ENCODE data around the gene COL17A1.

COL17A1 gene

DNA sequence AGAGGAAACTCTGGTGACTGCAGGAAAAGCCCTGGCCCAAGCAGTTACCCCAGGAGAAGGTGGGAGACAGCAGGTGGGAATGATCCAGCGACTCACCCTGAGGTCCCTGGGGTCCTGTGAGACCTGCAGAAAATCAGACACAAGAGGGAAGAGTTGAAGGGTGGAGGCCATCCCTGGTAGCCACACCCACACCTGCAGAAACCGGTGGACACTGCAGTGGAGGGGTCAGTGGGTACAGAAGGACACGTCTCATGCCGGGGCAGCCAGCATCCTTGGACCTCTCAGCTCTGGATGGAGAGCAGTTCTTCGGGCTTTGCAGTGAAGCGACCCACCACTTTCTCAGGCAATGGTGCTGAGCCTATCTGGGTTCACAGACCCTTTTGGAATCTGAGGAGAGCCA, 39.0 kb downstream of the COL17A1 start:
- DNase-seq, result no peak

DNA sequence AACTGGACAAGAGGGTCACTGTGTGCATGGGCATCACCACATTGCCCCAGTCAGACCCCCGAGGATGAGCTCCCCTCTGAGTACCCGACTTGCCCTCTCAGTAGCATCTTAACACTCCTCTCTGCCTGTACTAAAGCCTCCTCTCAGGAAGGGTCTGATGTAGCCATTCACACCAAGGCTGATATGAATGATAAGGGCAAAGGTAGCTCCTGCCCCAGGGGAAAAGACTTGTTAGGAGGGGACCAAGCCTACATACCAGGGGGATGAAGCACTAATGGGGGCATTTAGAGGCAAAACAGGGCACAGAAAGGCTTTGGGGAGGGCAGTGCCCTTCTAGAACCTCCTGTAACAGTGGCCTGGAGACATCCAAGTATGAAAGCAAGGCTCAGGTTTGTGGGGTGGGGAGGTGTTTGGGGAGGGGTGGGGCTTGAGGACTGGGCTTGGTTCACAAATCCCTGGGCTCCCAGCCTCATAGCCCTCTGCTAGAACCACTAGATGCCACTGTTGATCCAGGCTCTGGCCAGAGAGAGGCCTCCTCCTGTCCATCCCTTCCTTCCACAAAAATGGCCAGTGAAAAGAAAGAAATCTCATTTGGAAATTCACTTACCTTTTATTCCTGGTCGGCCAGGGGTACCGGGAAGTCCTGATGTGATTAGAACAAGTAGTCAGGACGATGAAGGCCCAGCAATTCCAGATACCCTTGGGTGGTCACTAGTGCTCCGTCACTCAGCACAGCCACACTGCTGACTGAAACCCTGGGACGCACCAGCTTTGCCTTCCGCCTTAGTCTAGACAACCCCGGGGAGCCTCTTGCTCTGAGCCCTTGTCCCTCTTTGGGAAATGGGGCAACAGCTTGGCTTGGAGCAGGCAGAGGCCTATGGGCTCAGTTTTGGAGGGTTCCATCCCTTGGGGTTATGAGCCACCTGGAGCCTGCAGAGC, 40.3 kb downstream of the COL17A1 start:
- no peak for DNase-seq

DNA sequence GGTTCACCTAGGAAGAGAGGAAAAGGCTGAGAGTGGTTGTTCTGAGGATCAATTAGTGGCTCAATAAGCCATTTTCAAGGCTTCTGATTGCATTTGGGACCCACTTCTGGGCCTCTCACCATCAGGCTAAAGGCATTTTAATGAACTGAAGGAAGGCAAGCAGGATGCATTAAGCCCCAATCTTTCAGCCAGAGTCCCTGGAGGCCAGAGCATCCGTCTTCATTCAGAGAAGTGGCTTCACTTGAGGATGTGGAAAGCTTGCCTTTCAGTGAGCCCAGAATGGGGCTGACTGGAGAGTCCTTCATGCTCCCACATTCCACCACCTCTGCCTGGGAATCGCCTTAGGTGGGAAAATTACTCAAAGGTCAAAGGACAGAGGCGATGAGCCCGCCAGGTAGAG, 41.8 kb downstream of the COL17A1 start:
- no peak for DNase-seq

DNA sequence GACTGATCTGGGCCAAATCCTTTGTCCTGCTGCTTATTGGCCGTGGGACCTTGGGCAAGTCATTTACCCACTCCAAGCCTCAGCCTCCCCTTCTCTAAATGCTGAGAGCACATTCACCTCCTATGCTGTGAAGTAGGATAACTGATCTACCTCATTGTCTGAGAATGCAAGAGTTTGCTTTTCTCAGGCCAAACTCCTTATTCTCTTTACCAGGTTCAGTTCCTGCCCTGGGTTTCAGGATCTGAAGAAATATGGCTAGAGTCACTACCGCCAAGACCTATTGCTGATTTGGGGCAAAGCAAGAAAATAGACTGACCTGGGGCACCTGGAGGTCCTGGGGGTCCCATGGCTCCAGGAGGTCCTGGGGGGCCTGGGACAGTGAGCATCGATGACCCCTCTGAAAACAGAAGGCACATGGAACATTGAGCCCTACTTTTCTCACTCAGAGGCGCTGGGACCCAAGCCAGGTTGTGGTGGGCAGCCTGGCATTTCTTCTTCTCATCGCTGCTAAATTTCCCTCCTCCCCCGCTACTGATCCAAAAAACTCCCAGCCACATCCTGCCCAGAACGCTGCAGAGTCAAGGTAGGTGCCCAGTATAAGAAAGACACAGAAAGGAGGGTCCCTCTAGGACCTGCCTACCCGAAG, 42.4 kb downstream of the COL17A1 start:
- DNase-seq, result no peak

DNA sequence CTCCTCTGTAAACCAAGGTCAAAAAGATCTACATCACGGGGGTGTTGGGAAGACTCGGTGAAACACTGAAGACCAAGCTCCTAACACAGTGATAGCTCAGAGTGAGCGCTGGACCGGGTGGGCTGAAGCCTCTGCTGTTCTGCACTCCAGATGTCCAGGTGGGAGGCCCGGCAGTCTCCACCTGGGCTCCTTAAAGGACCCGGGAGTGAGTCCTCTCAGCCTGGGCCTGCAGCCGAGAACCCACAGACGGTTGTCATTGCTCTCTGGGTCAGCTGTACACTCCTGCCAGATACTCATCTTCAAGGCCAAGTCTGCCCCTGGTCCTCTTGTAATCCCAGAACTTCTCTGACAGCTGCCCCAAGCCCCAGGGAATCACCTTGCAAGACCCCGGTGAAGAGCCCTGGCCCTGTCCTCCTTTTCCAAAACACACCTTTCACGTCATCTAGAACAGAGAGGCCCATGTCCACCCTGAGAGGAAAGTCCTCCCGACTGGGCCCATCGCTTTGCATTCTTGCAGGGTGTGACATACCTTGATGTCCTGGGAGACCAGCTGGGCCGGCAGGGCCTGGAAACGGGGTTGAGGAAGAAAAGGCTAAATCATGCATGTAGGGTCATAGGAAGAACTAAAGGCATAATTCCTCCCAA, 43.7 kb downstream of the COL17A1 start:
- no peak for DNase-seq

DNA sequence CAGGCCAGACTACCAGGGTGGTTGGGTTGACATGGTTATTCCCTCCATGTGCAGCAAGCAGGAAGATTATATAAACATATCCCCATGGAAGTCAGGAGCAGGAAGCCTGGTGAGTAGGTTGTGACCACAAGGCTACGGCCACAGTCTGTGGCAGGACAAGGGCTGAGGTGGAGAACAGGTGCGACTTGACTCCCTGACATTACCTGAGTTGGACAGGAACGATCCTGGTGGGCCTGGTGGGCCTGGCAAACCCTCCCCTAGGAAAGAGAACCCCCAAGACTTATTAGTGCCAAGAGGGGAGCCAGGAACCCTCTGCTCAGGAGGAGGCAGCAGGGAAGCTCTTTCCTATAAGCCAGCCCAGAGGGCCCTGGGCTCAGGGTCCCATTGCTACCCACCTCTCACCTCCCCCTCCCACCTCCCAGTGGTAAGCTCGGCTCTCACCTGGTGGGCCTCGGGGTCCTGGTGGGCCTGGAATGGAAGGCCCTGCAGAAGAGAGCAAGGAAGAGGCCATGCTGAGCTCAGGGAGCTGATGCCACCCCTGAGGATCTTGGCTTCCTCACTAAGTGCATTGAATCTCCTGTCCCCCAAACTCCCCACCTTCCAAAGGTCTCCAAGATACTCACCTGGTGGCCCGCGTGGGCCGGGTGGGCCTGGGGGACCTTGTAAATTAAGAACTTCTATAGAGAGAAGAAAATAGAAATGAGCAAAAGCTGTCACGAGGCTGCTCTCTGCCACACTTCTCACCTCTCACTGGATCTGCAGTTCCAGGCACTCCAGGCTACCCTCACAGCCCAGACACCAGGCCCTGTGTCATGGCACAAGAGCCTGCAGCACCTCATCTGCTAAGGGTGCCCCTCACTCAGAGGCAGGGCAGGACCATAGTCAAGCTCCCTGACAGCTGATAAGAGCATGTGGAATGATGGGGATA, 44.6 kb downstream of the COL17A1 start:
- DNase-seq, result no peak

DNA sequence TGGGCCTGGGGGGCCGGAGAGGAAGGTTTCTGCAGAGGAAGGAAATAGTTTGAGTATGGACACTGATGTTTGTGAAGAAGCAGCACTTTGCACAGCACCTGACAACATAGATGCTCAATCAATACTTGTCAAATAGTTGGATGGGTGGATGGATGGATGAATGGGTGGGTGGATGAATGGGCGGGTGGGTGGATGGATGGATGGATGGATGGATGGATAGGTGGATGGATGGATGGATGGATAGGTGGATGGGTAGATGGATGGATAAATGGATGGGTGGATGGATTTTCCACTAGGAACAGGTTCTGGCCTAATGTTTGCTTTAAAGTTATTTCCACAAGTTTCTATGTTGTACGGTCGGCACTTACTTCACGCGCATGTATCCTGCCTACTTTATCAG, 45.3 kb downstream of the COL17A1 start:
- no peak for DNase-seq

DNA sequence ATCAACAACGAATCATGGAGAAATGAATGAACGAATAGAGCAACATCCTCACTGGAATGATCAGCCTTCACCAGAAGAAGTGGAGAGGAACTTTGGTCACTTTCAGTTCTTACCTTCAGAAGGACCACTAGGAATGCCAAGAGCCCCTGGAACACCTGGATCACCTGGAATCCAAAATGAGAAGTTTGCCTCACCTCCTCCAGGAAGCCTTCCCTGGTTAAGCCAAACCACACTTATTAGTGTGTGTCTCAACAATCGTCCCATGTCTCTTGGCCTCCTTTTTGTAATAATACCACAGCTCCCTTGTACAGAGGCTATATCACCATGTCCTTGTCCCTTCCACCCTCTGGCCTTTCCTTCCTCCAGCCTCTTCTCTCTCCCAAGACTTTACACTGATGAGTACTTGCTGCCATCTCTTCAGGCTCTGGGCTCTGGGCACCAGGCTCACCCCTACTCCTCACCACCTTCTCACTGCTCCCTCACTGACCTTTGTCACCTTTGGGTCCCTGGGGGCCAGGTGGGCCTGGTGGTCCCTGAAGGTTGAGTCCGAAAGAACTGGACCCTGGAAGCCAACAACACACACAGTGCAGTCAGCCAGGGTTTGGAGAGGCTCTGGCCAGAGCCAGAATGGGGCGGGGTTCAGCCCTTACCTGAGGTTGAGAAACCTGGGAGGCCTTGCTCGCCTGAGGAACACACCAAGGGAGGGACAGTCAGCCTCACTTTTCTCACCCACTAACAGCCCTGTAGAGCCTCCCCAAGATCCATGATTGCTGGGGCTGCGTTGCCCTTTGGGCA, 46.5 kb downstream of the COL17A1 start:
- no peak for DNase-seq

DNA sequence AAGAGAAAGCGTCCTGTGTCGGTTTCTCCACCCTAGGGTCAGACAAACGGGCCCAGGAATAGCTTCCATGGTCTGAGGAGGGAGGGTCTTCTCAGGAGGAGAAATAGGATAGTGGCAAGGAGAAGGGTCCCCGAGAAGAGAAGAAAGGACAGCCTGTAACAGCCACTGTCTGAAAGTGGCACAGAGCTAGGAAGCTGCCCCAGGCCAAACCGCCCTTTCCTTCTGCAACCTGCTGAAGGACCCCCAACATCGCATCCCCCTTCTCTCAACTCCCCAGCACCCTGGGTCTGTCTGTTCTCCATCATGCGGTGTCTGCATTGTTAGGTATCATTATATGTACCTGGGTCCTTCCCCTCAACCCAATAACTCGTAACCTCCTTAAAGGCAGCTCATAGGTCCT, 47.1 kb downstream of the COL17A1 start:
- no peak for DNase-seq

DNA sequence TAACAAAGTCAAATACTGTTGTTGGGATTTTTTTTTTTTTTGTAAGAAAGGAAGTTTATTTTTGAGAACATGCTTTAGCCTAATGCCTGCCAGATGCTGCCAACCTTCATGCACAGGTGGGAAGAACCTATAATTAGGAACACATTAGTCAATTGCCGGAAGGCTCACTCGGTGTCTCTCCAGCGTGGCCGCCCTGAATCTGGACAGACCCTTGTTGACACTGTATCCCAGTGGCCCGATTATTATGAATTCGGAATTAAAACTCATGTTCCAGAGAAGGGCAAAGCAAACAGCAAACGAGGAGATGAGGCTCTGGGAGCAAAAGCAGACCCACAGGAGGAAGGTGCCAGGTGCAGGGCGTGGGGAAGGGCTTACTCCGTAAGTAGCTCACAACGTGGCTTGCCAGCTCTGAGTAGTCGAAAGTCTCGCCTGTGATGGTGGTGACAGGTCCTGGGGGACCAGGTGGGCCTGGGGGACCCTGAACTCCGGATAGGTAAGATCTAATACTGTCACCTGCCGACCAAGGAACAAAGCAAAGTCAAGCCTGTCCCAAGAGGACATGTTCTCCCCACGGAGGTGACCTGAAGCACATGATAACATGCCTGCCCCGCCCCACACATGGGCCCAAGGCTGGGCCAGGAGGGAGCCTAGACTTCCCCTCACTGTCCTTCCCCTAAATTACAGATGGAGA, 48.3 kb downstream of the COL17A1 start:
- no peak for DNase-seq

DNA sequence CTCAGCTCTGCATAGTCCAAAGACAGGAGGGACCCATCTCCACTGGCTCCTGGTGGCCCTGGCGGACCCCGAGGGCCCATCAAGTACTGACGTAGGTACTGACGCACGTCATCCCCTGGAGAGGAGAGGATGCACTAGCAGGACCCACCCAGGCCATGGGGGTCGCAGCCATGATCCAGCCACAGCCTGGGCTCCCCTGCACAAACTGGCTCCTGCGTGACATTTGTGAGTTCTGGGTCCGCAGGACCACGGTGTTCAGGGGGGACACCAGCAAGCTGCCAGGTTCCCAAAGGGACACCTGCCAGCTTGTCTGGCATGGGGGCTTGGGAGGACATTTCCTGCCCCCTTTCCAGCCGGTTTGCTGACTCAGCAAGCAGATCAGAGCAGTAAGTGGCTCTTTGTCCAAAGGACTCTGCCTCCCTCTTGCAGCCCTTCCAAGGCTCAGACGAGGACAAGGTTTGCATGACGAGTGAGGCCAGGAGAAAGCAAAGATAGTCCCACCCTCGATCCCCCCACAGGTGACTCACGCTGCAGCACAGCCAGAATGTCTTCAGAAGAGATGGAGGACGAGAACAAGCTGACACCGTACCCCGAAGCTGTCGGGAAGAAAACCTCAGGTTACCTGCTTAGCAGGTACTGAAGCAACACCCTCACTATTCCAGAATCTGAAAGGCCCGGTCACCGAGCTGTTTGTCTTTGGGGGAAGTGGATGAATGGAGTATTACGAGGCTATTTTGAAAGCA, 49.0 kb downstream of the COL17A1 start:
- DNase-seq, result no peak

DNA sequence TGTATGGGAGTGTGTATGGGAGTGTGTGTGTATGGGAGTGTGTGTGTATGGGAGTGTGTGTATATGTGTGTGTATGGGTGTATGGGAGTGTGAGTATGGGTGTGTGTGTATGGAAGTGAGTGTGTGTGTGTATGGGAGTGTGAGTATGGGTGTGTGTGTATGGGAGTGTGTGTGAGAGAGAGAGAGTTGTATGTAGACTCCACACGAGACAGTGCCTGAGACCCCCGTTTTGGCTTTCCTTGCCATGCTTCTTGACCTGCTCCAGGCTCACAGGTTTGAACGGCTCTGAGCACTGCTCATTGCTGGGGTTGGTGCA, 49.7 kb downstream of the COL17A1 start:
- DNase-seq, result no peak

DNA sequence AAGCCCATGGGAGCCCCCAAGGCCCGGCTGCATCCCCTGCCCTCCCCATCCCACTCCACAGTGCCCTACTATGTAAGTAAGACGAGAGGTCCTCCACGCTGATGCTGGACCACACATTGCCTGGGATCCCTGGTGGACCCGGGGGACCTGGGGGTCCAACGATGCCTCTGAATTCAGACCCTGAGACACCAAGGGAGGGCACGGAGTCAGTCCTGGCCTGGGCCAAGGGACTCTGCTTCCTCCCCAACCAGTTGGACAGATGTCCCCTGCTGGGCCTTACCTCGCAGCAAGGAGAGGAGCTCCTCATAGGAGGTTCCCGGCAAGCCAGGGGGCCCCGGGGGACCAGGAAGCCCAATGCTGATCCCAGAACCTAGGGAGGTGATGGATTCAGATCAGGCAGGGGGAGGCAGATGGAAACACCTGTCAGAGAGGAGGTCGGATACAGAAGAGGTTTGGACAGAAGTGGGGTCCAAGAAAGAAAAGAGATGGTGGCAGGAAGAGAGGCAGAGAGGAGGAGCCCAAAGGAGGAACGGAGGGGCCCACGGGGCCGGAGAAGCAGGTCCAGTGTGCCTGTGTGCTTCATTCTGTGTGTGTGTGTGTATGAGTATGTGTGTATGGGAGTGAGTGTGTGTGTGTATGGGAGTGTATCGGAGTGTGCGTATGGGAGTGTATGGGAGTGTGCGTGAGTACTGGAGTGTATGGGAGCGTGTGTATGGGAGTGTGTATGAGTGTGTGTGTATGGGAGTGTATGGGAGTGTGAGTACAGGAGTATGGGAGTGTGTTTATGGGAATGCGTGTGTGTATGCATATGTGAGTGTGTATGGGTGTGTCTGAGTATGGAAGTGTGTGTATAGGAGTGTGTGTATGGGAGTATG, 50.2 kb downstream of the COL17A1 start:
- DNase-seq, result no peak

DNA sequence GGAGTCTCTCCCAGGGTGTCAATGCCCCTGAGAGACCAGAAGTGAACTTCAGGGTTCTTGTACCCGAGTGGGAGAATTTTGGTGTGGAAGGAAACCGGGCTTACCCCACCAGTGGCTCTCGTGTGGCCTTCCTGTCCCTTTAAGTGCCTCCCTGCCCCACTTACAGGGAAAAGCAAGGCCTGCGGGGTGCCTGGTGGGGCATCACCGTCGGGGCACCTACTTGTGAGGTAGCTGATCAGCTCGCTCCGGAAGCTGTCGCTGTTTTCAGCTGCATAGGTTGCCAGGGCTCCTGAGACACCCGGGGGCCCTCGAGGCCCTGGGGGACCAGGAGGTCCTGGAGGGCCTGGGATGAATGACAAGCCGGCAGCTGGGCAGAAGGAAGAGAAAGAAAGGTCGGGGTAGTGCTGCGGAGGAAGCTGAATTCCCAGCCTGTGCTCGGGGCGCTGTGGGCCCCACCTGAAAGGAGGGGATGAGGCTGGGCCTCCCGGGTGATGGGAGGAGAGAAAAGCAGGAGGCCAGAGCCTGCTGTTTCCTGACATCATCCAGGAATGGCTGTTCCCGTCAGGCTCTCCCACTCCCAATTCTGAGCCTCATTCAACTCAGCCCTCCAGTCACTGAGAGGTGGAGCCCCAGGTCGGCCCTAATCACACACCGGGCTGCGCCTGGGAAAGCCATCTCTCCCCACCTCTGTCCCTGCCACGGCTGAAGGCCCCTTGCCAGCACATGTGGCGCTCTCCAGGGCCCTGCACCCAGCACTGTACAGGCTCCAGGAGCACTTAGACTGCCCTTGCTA, 51.1 kb downstream of the COL17A1 start:
- DNase-seq, result no peak

DNA sequence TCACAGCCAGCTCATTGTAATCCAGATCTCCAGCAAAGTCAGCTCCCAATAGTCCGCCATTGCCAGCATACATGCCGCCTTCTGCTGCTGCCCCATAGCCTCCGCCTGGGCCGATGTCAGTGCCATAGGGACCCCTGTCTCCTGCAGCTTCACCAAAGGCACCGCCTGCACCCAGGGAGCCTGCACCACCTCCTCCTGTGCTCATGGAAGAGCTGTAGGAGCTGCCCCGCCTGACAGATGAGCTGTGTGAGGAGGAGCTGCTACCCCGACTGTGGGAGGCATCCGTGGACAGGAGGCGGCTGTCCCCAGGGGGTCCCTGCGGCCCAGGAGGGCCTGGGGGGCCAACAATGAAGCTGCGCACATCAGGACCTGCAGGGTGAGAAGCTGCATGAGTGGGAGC, 51.7 kb downstream of the COL17A1 start:
- DNase-seq, result no peak

DNA sequence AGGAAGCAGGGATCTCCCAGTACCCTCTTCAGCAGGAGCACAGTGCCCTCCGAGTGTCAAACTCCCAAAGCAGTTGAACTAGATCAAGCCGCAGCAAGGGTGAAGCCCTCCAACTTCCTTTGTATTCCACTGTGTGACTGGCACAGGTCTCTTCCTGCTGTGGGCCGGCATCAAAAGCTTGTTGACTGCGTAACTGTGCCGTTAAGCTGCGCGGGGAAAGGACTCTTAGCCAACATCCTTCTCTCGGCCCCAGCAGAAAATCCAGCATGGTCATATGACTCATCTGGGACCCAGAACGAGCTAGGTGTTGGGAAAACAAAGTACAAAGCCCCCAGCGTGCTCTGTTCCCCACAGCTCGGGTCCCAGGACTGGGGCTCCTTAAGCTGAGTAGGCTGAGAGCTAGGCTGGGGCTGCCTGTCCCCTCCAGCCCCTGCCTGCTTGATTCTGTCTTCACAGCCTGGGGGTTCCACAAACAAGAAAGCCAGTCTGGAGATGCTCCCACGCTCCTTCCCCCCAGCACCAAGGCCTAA, 52.2 kb downstream of the COL17A1 start:
- no peak for DNase-seq

DNA sequence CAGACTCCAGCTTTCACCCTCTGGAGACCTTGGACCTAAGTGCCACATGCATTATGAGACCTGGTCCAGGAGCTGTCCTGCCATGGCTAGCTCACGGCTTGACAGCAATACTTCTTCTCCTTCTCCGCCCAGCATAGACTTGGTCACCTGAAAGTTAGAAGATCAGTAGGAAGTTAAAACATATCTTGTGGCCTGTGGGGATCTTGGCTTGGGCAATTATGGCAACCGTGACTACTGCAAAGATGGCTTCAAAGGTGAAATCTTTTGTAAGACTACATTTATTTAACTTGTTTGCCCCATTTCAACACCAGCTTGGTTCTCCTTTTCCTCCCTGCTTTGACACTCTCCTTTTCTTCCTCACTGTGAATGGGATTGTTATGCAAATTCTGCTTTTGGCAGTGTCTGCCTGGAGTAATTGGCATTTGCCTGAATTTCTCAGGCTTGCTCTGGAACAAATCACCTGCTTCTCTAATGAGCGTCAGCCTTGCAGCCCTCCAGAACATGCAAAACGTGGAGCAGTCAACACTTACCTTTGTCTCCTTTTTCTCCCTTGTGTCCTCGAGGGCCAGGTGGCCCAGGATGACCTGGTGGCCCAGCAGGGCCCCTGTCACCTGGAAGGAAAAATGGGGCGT, 53.4 kb downstream of the COL17A1 start:
- no peak for DNase-seq

DNA sequence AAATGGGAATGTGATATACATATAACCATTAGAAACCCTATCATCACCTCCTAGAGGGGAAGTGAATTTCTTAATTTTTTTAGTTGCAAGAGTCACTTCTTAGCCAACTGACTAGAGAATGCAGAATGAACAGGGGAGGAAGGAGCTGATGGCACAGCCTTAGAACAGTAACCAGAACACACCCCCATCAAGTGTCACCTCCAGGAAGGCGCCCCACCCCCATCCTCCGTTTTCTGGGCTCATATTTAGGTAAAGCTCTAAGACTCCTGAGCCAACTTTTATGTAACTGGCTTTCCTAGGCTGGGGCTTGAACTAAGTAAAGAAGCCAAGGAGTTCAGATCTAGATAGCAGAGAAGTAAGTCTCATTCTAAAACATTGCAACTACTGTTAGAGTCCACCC, 54.0 kb downstream of the COL17A1 start:
- DNase-seq, result no peak

Data from NCI-H524 treated with DMSO at 0.1 percent for 48 hours (cell line).